K562 (cell line): Measurements from ENCODE around the gene RFNG. TPM values are rescaled to one million over a fixed set of nuclear protein-coding genes. Genes with fewer than 3 reads are reported as not detected.

Source experiments
- ATAC-seq: fragments of 200-7000 bp; cut with Tn5 transposase; 3 replicates; pipeline ENCODE4 v1.9.1; 2020; ENCODE audit warnings: moderate library complexity
- BruUV-seq: library from RNA; stranded (reverse); fragments of 400-500 nt; replicated peaks from 2 replicates; lab custom pipeline; 2021; lab: Mats Ljungman, UMichigan
- CTCF ChIA-PET: fragments of 300-600 bp; formaldehyde crosslinking; extraction: SDS; loops from one replicate; lab custom pipeline; 2021; ENCODE audit warnings: low intra/inter-chr PET ratio; lab: Yijun Ruan, JAX
- POLR2A ChIA-PET: fragments of 300-600, 350-650 bp; sonication (Branson Sonifier 250); formaldehyde crosslinking; extraction: SDS; loops from one replicate; lab custom pipeline; 2021; ENCODE audit warnings: antibody characterized with exemption, inconsistent platforms; lab: Yijun Ruan, JAX
- DNase-seq, 4 experiments: peaks; one replicate each; pipeline versions ENCODE4 v3.0.0 to v3.0.0-alpha.2; 2011 to 2018; ENCODE audit warnings: low spot score in 3 of 4, mixed read lengths in 3 of 4; ENCODE audit errors: extremely low read depth in 1 of 4
- FAIRE-seq: peaks from 2 replicates; lab custom pipeline; 2011; peaks lifted over from hg19 to GRCh38; lab: Jason Lieb, UNC
- H2AFZ ChIP-seq: 2 replicates; pipeline ENCODE4 v1.6.0; 2011; ENCODE audit warnings: low read depth, low read length, control low read depth, inconsistent platforms
- H3K27ac ChIP-seq: fragments of 200-600 bp; 3 replicates; pipeline ENCODE4 v1.8.0; 2011; ENCODE audit warnings: low read depth, mild to moderate bottlenecking, control low read depth, inconsistent platforms, low read length, moderate library complexity, mixed read lengths; ENCODE audit errors: extremely low read depth
- H3K27me3 ChIP-seq, 2 experiments: fragments of 300-600 bp in 1 of 2; 2 replicates in 1 of 2; 3 replicates in 1 of 2; pipeline versions ENCODE4 v1.6.0 to v1.8.0; 2011; ENCODE audit warnings: inconsistent platforms in 2 of 2, low read length in 2 of 2, mild to moderate bottlenecking in 1 of 2, mixed read lengths in 1 of 2, moderate library complexity in 1 of 2; ENCODE audit not compliant: control insufficient read depth in 2 of 2, insufficient read depth in 2 of 2
- H3K36me3 ChIP-seq: fragments of 300-600 bp; 3 replicates; pipeline ENCODE4 v1.8.0; 2011; ENCODE audit warnings: mild to moderate bottlenecking, low read length, inconsistent platforms; ENCODE audit not compliant: control insufficient read depth, insufficient read depth
- H3K4me1 ChIP-seq, 2 experiments: fragments of 200-600 bp in 1 of 2; replicated peaks in 1 of 2; 2 replicates in 1 of 2; 3 replicates in 1 of 2; pipeline versions ENCODE4 v1.5.1 to v1.8.0; 2011; ENCODE audit warnings: inconsistent platforms in 2 of 2, low read length in 2 of 2, mild to moderate bottlenecking in 1 of 2, mixed read lengths in 1 of 2, moderate library complexity in 1 of 2; ENCODE audit not compliant: control insufficient read depth in 2 of 2, insufficient read depth in 2 of 2
- H3K4me2 ChIP-seq: 2 replicates; pipeline ENCODE4 v1.6.1; 2011; ENCODE audit warnings: low read length, control low read depth, inconsistent platforms, mixed read lengths; ENCODE audit not compliant: insufficient read depth
- H3K4me3 ChIP-seq: fragments of 200-600 bp; sonication (generic), shearing (Covaris generic); 2 replicates; pipeline ENCODE4 v1.5.1; 2016; ENCODE audit warnings: control low read depth, inconsistent platforms
- H3K79me2 ChIP-seq: fragments of 200-600 bp; 3 replicates; pipeline ENCODE4 v1.8.0; 2011; ENCODE audit warnings: low read length, inconsistent platforms; ENCODE audit not compliant: control insufficient read depth, insufficient read depth
- H3K9ac ChIP-seq, 2 experiments: 2 replicates each; pipeline versions ENCODE4 v1.6.0 to v1.6.1; 2011; ENCODE audit warnings: low read depth in 2 of 2, low read length in 2 of 2, control low read depth in 1 of 2, inconsistent platforms in 1 of 2, mild to moderate bottlenecking in 1 of 2, mixed read lengths in 1 of 2; ENCODE audit not compliant: insufficient read depth in 1 of 2
- H3K9me1 ChIP-seq: one replicate; pipeline ENCODE4 v1.6.0; 2011; ENCODE audit warnings: inconsistent platforms, mild to moderate bottlenecking, low read length, moderate library complexity; ENCODE audit not compliant: control insufficient read depth, insufficient read depth
- H3K9me3 ChIP-seq: replicated peaks from 2 replicates; pipeline ENCODE4 v1.5.1; 2011; ENCODE audit warnings: low read depth, low read length, inconsistent platforms; ENCODE audit not compliant: control insufficient read depth, insufficient read depth
- H4K20me1 ChIP-seq: replicated peaks from 2 replicates; pipeline ENCODE4 v1.6.1; 2011; ENCODE audit warnings: low read length, inconsistent platforms, mixed read lengths; ENCODE audit not compliant: control insufficient read depth, insufficient read depth
- CREB1 ChIP-seq, 2 experiments: sonication (generic) in 1 of 2; formaldehyde crosslinking in 1 of 2; IDR thresholded peaks; 2 replicates each; pipeline versions ENCODE4 v1.6.1 to v1.8.0; 2012 to 2022; ENCODE audit warnings: inconsistent platforms in 1 of 2, mild to moderate bottlenecking in 1 of 2, missing genetic modification reagents in 1 of 2, moderate library complexity in 1 of 2
- ETS2 ChIP-seq: IDR thresholded peaks from 2 replicates; pipeline ENCODE4 v1.6.1; 2016; ENCODE audit warnings: borderline replicate concordance, missing genetic modification characterization, mild to moderate bottlenecking, moderate library complexity, missing compliant biosample characterization; ENCODE audit not compliant: poor library complexity, severe bottlenecking
- MCM2 ChIP-seq: fragments of 450-650 bp; IDR thresholded peaks from 2 replicates; pipeline ENCODE4 v1.6.1; 2017; ENCODE audit warnings: low read depth, mild to moderate bottlenecking
- MYNN ChIP-seq, 2 experiments: sonication (generic); formaldehyde crosslinking in 1 of 2; IDR thresholded peaks; 2 replicates each; pipeline versions ENCODE4 v1.5.0 to v1.6.1; 2016 to 2020; ENCODE audit warnings: antibody characterized with exemption in 1 of 2, missing genetic modification reagents in 1 of 2
- PHF8 ChIP-seq: fragments of 200-600 bp; sonication (generic); IDR thresholded peaks from 2 replicates; pipeline ENCODE4 v1.6.1; 2012; ENCODE audit warnings: mixed run types, mild to moderate bottlenecking, inconsistent platforms, low read length, moderate library complexity, borderline replicate concordance
- POLR2G ChIP-seq: fragments of 200-400 bp; formaldehyde crosslinking; IDR thresholded peaks from 2 replicates; pipeline ENCODE4 v1.6.1; 2017; ENCODE audit warnings: low read depth, mild to moderate bottlenecking, antibody characterized with exemption, low read length, moderate library complexity
- SUPT5H ChIP-seq: fragments of 450-650 bp; IDR thresholded peaks from 2 replicates; pipeline ENCODE4 v1.6.1; 2016
- TRIM28 ChIP-seq: fragments of 450-650 bp; IDR thresholded peaks from 2 replicates; pipeline ENCODE4 v1.6.1; 2017
- ZNF133 ChIP-seq: fragments of 250-450 bp; sonication (Bioruptor Pico); IDR thresholded peaks from 2 replicates; pipeline ENCODE4 v1.4.0; 2020; ENCODE audit warnings: mild to moderate bottlenecking
- ZNF197 ChIP-seq: fragments of 200-800 bp; sonication (Bioruptor generic); IDR thresholded peaks from 2 replicates; pipeline ENCODE4 v1.6.1; 2016; ENCODE audit warnings: low read depth, missing genetic modification characterization, missing compliant biosample characterization
- ZNF511 ChIP-seq: sonication (generic); formaldehyde crosslinking; IDR thresholded peaks from 2 replicates; pipeline ENCODE4 v1.8.0; 2022; ENCODE audit warnings: mild to moderate bottlenecking, missing genetic modification reagents
- ZNF785 ChIP-seq: fragments of 250-450 bp; sonication (Bioruptor Pico); IDR thresholded peaks from 2 replicates; pipeline ENCODE4 v1.4.0; 2020; ENCODE audit warnings: mild to moderate bottlenecking
- WGBS: fragments of 100-300 bp; shearing (Covaris generic); methylation state at CpG from one replicate; pipeline ENCODE4 v1.1.6; 2016; ENCODE audit warnings: low coverage, mixed read lengths; ENCODE audit not compliant: insufficient coverage; ENCODE audit errors: missing lambda C conversion rate; 5-methylcytosine and 5-hydroxymethylcytosine counted together
- in situ Hi-C: fragments of 300-500 bp; cut with MboI; formaldehyde crosslinking; loops from 4 replicates; pipeline ENCODE4 v1.15.0; 2018; ENCODE audit warnings: inconsistent platforms, mixed read lengths
- intact Hi-C: fragments of 100-400 bp; cut with micrococcal nuclease; formaldehyde crosslinking; loops from 2 replicates; pipeline ENCODE4 v1.14.2; 2022
- polyA plus RNA-seq, 8 experiments: library from polyadenylated mRNA; depleted of rRNA in 4 of 8; stranded (reverse) in 5 of 8; unstranded in 3 of 8; fragments of >200 nt; fragmentation: Nextera tagmentation in 2 of 8; fragmentation: Illumina TruSeq in 1 of 8; extraction: Ambion mirVana in 2 of 8; extraction: Trizol in 1 of 8; gene quantifications; 2 replicates each; pipeline versions ENCODE4 v1.2.1 to v1.2.3, GENCODE V29; 2011 to 2014; ENCODE audit warnings: inconsistent platforms in 1 of 8, missing spikeins in 1 of 8
- total RNA-seq, 7 experiments: library from RNA; depleted of rRNA in 6 of 7; stranded (reverse); fragments of >200 nt in 6 of 7; fragmentation: Illumina TruSeq in 2 of 7; extraction: Trizol in 2 of 7; gene quantifications; 2 replicates each; pipeline versions ENCODE4 v1.2.1 to v1.2.3, GENCODE V29; 2011 to 2021; ENCODE audit warnings: low replicate concordance in 1 of 7

The RFNG gene
- total and polyA plus RNA-seq, 9 of the 15 experiments (the other 6 are each of a cell fraction or from before 2014, with no cell fraction given) = 0.32 to 32.8 (median 9.5) TPM

- TF ChIP-seq ZNF511 (CRISPR knock-in tag) (no peak), ZNF785 (CRISPR knock-in tag) (no peak), MYNN (IDR thresholded peaks at IDR 0.05) (no peak), MYNN (CRISPR knock-in tag; IDR thresholded peaks at IDR 0.05) (no peak), SUPT5H (0 out of 2 replicates have a peak, but pooled peaks have one; percentile 51), ETS2 (no peak), ZNF133 (CRISPR knock-in tag) (no peak), TRIM28 (no peak), CREB1 (IDR thresholded peaks at IDR 0.05) (no peak), CREB1 (CRISPR knock-in tag; IDR thresholded peaks at IDR 0.05) (no peak), PHF8 (no peak)
These were observed 7.2 kb upstream of the RFNG start (continued) for GRCh38 chr17:82058855-82059249.

GRCh38 chr17:82058230-82058854 lies 6.7 kb upstream of the RFNG start:
- Histone ChIP-seq H3K9me3 (no peaks in the 10 kb centered on the region), H3K9me1 (no peaks in the 10 kb centered on the region), H2AFZ (no peak overlapping the region), H3K4me2 (no peak overlapping the region), H4K20me1 (peaks cover 7% of the 10 kb centered on the region), H3K36me3 (peaks cover 98% of the 10 kb centered on the region; the same call in 2 of the 3 replicates)
- no peak for DNase-seq
- no TSS peak for BruUV-seq
- TF ChIP-seq ZNF197 (CRISPR knock-in tag) (no peak), POLR2G (peak; percentile 65), MCM2 (no peak)
- TF ChIP-seq, all 486 proteins: peak for 1
- ATAC-seq (no peak), FAIRE-seq (no peak)
- ChIA-PET CTCF (no interaction called here), POLR2A (interaction anchor here (1.8 kb wide), 1 partner anchor 24 kb away, joined by 4 read pairs; no protein-coding TSS in a partner anchor)
- Histone ChIP-seq H3K9ac (no peak overlapping the region; a peak in 1 of 4 replicates), H3K4me3 (no peak overlapping the region), H3K27me3 (no peaks in the 10 kb centered on the region), H3K4me1 (peaks cover 0 to 90% of the 10 kb centered on the region in 2 experiments; a peak in 2 of 5 replicates), H3K27ac (no peak overlapping the region), H3K79me2 (peaks cover 3% of the 10 kb centered on the region; the same call in 2 of the 3 replicates)
- WGBS = 96% methylated on average over 9 of the region's 17 CpGs
- intact Hi-C loops (no loop called here), in situ Hi-C loops (no loop called here)
